GM19467 (cell line): ENCODE measurements around the gene TLR8.
"Not testable (repeated sequence)": the region's sequence is repeated elsewhere in the genome, so short reads cannot be mapped to it uniquely, and the experiment has no call there.

ENCODE experiments used
- ATAC-seq: cut with Tn5 transposase; IDR thresholded peaks from one replicate; pipeline ENCODE4 v1.9.1; 2021; ENCODE audit warnings: mild to moderate bottlenecking, moderate library complexity; ENCODE audit not compliant: unreplicated experiment

Gene TLR8

DNA sequence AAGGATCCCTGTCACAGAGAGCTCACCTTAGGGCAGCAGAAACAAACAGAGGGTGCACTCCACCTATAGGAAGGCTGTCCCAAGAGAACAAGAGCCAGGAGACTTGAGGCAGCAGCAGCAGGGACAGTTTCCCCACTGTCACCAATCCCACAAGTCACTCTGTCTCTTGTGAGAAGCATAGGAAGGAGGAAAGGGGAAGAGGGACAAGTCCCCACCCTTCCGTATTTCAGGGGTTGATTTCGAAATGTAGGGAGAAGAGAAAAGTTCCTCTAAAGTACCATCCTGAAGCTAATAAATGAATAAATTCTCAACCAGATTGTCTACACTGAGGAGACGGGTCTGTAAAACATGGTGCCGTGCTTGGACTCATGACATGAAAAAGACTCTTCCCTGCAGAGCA lies 9.5 kb upstream of the TLR8 start:
- no peak for ATAC-seq

DNA sequence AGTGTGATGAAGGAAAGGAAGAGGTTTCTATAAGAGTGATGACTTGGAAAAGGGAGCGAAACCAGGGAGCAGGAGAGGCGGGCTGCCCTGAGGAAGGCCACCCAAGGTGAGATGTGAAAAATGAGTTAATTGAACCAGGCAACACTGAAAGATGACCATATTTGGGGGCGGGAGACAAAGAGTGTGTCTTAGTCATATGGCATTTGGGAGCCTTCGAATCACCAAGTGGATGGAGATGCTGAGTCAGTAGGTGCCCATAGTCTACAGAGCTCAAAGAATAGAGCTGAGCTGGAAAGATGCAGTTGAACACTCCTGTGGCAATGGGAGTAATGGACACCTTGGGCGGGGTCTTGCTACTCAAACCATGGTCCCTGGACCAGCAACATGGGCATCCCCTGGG lies 8.3 kb upstream of the TLR8 start:
- ATAC-seq, result no peak

DNA sequence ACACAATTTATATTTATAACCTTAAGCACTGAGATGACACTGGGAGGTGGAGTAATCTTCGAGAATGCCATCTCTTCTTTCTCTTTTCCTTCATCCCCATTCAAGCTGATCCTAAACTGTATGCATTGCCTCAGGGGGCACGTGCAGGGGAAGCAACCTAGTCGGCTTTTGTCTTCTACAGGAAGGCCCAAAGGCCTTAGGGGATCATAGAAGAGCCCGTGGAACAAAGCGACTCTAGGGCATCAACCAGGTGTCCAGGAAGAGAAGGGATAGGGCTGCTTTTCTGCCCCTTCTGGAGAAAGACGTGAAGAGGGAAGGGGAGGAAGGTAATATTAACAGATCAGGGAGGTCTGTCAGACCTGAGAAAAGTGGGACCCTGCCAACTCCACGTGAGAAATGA lies 6.9 kb upstream of the TLR8 start:
- ATAC-seq, result no peak

DNA sequence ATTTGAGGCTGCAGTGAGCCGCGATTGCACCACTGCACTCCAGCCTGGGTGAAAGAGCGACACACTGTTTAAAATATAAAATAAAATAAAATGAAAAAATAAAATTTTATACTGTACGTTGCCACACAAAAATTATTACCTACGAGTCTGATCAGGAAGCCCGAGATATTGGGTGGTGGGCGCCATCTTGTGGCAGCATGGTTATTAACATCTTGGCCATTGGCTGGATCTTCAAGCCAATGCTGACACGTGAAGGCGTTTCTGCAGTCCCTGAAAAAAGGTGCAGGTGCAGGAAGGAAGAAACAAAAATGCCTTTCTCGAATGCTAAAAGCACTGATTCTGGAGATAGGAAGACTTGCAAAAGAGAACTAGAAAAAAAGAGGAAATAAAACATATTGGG lies 4.9 kb upstream of the TLR8 start:
- ATAC-seq, result no peak

DNA sequence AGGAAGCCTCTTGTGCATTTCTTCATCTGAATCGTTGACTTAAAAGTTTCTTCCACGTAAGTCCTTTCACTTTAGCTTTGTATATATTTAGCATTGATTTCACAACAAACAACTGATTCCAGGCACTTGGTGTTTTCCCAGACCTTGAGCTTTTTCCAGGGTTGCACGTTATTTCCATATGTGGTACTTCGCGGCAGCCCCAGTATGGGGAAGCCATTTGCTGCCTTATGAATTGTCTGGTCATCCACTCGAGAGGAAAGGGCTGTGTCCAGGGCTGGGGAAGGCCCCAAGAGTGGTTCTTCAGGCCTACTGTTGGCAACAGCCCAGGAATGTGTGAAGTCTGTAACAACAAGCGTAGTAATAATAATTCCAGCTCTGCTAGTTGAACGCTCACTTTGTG lies 2.8 kb upstream of the TLR8 start:
- no peak for ATAC-seq

DNA sequence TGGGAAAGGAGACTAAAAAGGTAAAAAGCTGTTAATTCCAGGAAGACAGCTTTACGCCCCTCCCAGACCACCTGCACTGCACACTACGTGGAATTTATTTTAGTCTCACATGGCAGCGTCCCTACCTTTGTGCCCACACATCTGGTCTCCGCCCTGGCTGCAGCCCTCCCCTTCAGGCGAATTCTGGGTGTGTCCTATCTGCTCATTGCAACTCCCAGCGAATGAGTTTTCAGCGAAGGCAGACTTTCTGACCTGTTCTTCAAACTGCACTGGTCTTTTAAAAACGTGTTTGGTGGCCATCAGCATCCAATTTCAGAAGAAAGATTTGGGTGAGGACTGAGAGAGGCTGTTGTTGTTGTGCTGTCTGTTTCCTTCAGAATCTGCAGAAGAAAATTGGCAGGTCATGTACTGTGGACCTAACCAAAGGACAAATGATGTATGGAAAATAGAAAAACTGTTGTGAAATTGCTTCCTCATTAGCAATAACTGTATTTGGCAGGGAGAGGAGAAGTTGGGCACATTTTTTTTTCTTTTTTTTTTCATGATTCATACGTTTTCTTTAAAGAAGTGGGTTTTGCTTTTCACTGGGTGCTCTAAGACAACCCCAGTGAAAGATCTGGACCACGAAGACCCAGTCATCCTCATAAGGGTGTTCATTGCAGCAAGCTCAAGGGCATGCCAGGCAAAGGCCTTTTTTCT lies 4.2 kb downstream of the TLR8 start:
- no peak for ATAC-seq

DNA sequence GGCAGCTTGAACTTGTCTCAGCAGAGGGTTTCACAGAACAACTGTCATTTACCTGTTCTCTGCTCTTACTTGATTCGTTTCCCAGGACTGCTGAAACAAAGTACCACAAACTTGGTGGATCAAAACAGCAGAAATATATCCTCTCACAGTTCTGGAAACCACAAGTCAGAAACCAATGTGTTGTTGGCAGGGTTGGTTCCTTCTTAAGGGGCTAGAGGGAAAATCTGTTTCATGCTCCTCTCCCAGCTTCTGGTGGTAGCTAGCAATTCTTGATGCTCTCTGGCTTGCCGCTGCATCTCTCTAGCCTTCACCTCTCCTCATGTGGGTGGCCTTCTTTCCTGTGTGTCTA lies 4.7 kb downstream of the TLR8 start:
- ATAC-seq, result no peak

DNA sequence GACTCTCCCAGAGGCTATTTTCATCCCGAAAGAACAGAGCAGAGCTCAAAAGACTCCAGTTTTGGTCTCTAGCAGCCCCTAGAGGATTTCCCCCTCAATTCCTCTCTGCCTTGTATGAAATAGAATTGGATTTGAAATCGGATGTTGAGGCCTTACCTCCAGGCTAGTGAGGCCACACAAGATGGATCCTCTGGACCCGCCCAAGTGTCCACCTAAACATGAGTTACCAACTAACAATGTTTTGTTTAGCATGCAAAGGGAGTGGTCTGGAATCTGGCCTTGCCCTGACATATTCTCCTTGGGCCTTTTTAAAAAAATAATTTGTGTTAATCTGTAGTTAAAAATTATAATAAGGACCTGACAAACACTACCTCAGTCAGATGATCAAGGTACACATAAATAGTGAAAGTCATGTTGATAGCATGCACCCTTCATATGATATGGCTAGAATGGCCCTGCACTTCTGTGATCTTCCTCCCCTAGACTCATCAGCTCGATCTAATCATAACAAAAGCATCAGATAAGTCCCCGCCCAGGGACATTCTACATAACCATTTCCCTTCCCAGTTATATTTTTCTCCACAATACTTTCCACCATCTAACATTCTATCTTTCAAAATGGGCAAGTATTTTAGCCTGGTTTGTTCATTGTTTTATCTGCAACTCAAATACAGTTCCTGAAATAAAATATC lies 6.5 kb downstream of the TLR8 start:
- no peak for ATAC-seq

DNA sequence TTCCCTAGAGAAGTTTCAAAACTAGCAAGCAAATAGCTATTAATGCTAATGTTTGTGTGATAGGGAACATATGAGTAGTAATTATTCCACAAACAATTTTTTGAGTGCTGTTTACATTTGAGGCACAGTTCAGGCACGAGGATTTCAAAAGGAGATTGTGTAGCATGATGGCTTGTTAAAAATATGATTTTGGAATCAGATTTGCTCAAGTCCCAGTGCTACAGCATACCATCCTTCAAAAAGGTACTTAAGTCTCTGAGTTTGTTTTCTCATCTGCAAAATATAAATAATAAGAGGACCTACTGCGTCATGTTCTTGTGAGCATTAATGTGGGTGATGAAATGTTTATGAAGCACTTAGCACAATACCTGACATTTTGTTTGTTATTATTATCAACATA lies 11.3 kb downstream of the TLR8 start:
- no peak for ATAC-seq

DNA sequence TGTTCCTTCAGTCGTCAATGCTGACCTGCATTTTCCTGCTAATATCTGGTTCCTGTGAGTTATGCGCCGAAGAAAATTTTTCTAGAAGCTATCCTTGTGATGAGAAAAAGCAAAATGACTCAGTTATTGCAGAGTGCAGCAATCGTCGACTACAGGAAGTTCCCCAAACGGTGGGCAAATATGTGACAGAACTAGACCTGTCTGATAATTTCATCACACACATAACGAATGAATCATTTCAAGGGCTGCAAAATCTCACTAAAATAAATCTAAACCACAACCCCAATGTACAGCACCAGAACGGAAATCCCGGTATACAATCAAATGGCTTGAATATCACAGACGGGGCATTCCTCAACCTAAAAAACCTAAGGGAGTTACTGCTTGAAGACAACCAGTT lies 12.6 kb downstream of the TLR8 start:
- no peak for ATAC-seq

DNA sequence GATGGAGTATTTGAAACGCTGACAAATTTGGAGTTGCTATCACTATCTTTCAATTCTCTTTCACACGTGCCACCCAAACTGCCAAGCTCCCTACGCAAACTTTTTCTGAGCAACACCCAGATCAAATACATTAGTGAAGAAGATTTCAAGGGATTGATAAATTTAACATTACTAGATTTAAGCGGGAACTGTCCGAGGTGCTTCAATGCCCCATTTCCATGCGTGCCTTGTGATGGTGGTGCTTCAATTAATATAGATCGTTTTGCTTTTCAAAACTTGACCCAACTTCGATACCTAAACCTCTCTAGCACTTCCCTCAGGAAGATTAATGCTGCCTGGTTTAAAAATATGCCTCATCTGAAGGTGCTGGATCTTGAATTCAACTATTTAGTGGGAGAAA lies 13.2 kb downstream of the TLR8 start:
- ATAC-seq, result no peak

DNA sequence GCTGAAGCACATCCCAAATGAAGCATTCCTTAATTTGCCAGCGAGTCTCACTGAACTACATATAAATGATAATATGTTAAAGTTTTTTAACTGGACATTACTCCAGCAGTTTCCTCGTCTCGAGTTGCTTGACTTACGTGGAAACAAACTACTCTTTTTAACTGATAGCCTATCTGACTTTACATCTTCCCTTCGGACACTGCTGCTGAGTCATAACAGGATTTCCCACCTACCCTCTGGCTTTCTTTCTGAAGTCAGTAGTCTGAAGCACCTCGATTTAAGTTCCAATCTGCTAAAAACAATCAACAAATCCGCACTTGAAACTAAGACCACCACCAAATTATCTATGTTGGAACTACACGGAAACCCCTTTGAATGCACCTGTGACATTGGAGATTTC lies 14.6 kb downstream of the TLR8 start:
- no peak for ATAC-seq

DNA sequence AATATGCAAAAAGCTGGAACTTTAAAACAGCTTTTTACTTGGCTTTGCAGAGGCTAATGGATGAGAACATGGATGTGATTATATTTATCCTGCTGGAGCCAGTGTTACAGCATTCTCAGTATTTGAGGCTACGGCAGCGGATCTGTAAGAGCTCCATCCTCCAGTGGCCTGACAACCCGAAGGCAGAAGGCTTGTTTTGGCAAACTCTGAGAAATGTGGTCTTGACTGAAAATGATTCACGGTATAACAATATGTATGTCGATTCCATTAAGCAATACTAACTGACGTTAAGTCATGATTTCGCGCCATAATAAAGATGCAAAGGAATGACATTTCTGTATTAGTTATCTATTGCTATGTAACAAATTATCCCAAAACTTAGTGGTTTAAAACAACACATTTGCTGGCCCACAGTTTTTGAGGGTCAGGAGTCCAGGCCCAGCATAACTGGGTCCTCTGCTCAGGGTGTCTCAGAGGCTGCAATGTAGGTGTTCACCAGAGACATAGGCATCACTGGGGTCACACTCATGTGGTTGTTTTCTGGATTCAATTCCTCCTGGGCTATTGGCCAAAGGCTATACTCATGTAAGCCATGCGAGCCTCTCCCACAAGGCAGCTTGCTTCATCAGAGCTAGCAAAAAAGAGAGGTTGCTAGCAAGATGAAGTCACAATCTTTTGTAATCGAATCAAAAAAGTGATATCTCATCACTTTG lies 15.6 kb downstream of the TLR8 start:
- no peak for ATAC-seq

DNA sequence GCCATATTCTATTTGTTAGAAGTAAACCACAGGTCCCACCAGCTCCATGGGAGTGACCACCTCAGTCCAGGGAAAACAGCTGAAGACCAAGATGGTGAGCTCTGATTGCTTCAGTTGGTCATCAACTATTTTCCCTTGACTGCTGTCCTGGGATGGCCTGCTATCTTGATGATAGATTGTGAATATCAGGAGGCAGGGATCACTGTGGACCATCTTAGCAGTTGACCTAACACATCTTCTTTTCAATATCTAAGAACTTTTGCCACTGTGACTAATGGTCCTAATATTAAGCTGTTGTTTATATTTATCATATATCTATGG lies 16.1 kb downstream of the TLR8 start:
- ATAC-seq, result no peak

DNA sequence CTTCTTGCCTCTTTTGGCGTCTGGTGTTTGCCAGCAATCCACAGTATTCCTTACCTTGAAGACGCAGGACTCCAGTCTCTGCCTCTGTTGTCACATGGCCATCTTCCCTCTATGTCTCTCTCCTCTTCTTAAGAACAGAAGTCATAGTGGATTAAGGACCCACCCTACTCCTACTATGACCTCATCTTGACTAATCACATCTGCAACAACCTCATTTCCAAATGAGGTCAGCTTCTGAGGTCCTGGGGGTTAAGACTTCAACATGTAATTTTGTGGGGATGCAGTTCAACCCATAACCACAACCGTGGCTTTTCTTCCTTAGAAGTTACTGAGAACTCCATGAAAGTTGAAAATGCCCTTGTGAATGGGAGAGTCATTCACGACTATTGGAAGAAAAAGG lies 23.3 kb downstream of the TLR8 start:
- ATAC-seq, result no peak

DNA sequence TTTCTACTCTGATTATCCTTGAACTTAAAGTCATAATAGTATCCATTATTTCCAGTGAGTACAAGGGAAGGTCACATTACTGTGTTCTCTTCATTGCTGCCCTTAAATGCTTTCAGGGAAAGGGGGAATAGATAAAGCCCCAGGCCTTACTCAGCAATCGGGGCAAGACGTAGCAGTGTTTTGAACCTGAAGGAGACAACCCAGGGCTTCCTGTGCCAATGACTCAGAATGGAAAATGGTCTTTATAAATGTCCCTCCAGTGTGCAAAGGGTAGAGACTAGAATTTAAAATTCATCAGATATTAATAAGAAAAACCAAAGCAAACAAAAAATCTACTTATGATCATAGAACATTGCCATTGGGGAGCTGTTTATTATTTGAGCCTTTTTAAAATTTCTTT lies 23.7 kb downstream of the TLR8 start:
- no peak for ATAC-seq

DNA sequence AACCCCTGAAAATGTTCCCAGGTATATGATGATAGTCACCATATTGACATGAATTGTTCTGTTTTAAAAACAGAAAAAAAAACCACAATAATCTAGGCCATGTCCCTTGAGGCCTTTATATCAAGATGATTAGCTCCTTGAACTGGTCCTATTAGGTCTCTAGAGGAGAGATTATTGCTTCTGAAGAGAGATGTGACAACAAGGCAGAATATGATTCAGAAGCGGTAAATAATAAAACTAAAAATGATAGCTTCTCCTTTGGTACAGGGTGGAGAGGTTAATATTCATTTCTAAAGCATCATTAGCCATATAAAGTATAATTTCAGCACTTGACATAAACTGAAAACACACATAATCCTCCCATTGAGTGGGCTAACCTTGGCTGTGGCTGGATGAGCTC lies 25.8 kb downstream of the TLR8 start:
- no peak for ATAC-seq

DNA sequence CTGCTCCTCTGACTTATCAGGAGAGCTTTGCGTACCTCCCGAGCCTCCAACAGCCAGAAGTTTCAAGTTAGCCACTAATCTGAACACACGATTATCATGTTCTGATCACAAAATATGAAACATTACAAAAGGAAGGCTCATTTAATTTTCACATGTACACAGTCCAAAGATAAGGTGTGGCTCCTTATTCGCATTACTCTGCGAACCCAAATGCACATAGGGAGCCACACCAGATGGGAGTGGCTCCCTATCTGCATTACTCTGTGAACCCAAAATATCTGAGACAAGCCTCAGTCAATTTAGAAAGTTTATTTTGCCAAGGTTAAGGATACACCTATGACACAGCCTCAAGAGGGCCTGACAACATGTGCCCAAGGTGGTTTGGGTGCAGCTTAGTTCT lies 28.4 kb downstream of the TLR8 start:
- no peak for ATAC-seq

DNA sequence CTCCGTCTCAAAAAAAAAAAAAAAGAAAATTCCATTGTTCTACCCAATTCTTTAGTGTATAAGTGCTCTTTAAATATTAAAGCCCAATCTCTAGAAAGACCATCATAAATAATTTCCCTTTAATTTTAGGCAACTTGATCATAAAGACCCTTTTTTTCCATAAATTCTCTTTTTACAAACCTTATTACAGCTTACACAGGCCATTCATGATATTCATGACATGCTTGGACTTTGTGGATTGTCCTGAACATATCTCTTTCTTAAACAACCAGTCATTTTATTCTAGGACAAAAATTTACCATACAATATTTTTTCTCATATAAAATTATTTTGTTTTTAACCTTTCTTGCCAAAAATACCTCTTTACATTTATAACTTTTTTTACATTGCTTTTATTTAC lies 30.5 kb downstream of the TLR8 start:
- no peak for ATAC-seq

DNA sequence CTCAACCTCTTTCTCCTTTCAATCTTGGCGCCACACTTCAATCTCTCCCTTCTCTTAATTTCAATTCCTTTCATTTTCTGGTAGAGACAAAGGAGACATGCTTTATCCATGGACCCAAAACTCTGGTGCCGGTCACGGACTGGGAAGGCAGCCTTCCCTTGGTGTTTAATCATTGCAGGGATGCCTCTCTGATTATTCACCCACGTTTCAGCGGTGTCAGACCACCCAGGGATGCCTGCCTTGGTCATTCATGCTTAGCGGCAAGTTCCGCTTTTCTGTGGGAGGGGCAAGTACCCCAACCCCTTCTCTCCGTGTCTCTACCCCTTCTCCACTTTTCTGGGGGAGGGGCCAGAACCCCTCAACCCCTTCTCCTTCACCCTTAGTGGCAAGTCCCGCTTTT lies 34.1 kb downstream of the TLR8 start:
- not testable (repeated sequence) for ATAC-seq

DNA sequence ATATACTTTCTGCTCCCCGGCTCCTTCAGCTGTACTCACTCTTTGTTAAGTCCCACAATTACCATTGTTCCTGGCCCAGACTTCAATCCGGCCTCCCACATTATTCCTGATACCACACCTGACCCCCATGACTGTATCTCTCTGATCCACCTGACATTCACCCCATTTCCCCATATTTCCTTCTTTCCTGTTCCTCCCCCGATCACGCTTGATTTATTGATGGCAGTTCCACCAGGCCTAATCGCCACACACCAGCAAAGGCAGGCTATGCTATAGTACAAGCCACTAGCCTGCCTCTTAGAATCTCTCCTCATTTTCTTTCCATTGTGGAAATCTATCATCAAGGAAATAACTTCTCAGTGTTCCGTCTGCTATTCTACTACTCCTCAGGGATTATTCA lies 37.2 kb downstream of the TLR8 start:
- ATAC-seq, result not testable (repeated sequence)

DNA sequence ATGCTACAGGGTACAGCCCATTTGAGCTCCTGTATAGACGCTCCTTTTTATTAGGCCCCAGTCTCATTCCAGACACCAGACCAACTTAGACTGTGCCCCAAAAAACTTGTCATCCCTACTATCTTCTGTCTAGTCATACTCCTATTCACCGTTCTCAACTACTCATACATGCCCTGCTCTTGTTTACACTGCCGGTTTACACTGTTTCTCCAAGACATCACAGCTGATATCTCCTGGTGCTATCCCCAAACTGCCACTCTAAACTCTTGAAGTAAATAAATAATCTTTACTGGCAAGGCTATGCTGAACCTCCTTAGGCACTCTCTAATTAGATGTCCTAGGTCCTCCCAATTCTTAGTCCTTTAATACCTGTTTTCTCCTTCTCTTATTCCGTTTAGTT lies 38.0 kb downstream of the TLR8 start:
- not testable (repeated sequence) for ATAC-seq

DNA sequence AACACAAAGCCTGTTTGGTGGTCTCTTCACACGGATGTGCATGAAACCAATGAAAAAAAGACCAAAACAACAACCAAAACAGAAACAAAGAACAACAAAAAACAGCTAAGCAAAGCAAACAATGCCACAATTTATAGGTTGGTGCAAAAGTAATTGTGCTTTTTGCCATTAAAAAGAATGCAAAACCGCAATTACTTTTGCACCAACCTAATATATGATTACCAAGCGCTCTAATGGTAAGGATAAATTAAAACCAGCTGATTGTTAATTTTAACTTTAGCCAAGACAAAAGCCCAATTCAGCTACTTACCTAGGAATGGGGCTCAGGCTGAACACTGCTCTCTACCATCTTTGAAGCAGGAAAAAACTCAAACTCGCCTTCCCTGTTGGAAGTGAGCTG lies 39.1 kb downstream of the TLR8 start:
- no peak for ATAC-seq
